Sciatic nerve (tissue), 2 donors: ENCODE data around the gene SGK1. TPM values are rescaled to one million over a fixed set of nuclear protein-coding genes. Genes with fewer than 3 reads are reported as not detected.
A peak's percentile ranks its signal among the peaks of the same experiment; 100 is the strongest.
"Not testable (repeated sequence)": the region's sequence is repeated elsewhere in the genome, so short reads cannot be mapped to it uniquely, and the experiment has no call there.

Experiments
- ATAC-seq: fragments of 200-7000 bp; cut with Tn5 transposase; one replicate; pipeline ENCODE4 v1.9.1; 2020; ENCODE audit warnings: mild to moderate bottlenecking, moderate library complexity
- DNase-seq: peaks from one replicate; pipeline ENCODE4 v3.0.0-alpha.2; 2020; ENCODE audit warnings: low spot score
- intact Hi-C: fragments of 100-400 bp; cut with DNase I; formaldehyde crosslinking; loops from one replicate; pipeline ENCODE4 v1.14.2; 2022
- total RNA-seq: library from RNA; stranded (reverse); fragmentation: NEBNext Ultra II Directional; extraction: Animal tissue kit (Norgen Biotek cat#: 25700); gene quantifications from one replicate; pipeline ENCODE4 v1.2.1, GENCODE V29; 2021
- donor health status: DM: no; HTN: no; CAD: no.
- donor health status: DM: no; HTN: no; CAD: no.

The SGK1 gene
- total RNA-seq, 1 donor from 2014 or later, result 215 TPM

- intact Hi-C loops, result no loop called here
- ATAC-seq (no peak), DNase-seq (no peak)
Observed at GRCh38 chr6:134238960-134239795, 78.7 kb downstream of the SGK1 start.

GRCh38 chr6:134238006-134238405, 79.9 kb downstream of the SGK1 start:
- ATAC-seq (no peak), DNase-seq (no peak)
- intact Hi-C loops, result no loop called here

GRCh38 chr6:134235937-134236751, 81.8 kb downstream of the SGK1 start:
- ATAC-seq, result no peak
- intact Hi-C loops, result no loop called here
- no peak for DNase-seq

GRCh38 chr6:134235334-134235733, 82.6 kb downstream of the SGK1 start:
- intact Hi-C loops, DNase-seq, ATAC-seq: not testable (repeated sequence)

GRCh38 chr6:134233180-134233955, 84.5 kb downstream of the SGK1 start:
- no peak for ATAC-seq
- intact Hi-C loops, result no loop called here

GRCh38 chr6:134230940-134231339, 87.0 kb downstream of the SGK1 start:
- no peak for ATAC-seq
- intact Hi-C loops, result no loop called here

More at GRCh38 chr6:134233180-134233955, 84.5 kb downstream of the SGK1 start:
- no peak for DNase-seq

GRCh38 chr6:134230087-134230700, 87.7 kb downstream of the SGK1 start:
- ATAC-seq, result no peak
- DNase-seq, result no peak
- intact Hi-C loops, result no loop called here

More at GRCh38 chr6:134230940-134231339, 87.0 kb downstream of the SGK1 start:
- no peak for DNase-seq

- intact Hi-C loops, result no loop called here
- no peak for DNase-seq
- ATAC-seq, result no peak
Observed at GRCh38 chr6:134229520-134229919, 88.4 kb downstream of the SGK1 start.

- no peak for ATAC-seq
- no peak for DNase-seq
- intact Hi-C loops, result no loop called here
Observed at GRCh38 chr6:134223796-134224420, 94.0 kb downstream of the SGK1 start.

- intact Hi-C loops, result no loop called here
- ATAC-seq (no peak), DNase-seq (no peak)
Observed at GRCh38 chr6:134221250-134221649, 96.7 kb downstream of the SGK1 start.

GRCh38 chr6:134217798-134218140, 100.1 kb downstream of the SGK1 start:
- DNase-seq (no peak), ATAC-seq (no peak)
- intact Hi-C loops, result no loop called here

GRCh38 chr6:134217105-134217797, 100.7 kb downstream of the SGK1 start:
- intact Hi-C loops, result no loop called here
- ATAC-seq (no peak), DNase-seq (no peak)

- intact Hi-C loops, result no loop called here
- ATAC-seq (peak; percentile 41), DNase-seq (no peak)
Observed at GRCh38 chr6:134216301-134217010, 101.5 kb downstream of the SGK1 start.

GRCh38 chr6:134213410-134213809, 104.5 kb downstream of the SGK1 start:
- intact Hi-C loops, result not testable (repeated sequence)

GRCh38 chr6:134211297-134211696, 106.6 kb downstream of the SGK1 start:
- no peak for DNase-seq
- intact Hi-C loops, result no loop called here
- ATAC-seq, result no peak

More at GRCh38 chr6:134213410-134213809, 104.5 kb downstream of the SGK1 start:
- ATAC-seq, DNase-seq: not testable (repeated sequence)

GRCh38 chr6:134207421-134207820, 110.5 kb downstream of the SGK1 start:
- DNase-seq, result no peak
- ATAC-seq, result no peak
- intact Hi-C loops, result no loop called here

GRCh38 chr6:134205366-134205765, 112.5 kb downstream of the SGK1 start:
- no peak for ATAC-seq
- no peak for DNase-seq
- intact Hi-C loops, result no loop called here
